ENCODE data around the gene TTC33.

The TTC33 gene

DNA sequence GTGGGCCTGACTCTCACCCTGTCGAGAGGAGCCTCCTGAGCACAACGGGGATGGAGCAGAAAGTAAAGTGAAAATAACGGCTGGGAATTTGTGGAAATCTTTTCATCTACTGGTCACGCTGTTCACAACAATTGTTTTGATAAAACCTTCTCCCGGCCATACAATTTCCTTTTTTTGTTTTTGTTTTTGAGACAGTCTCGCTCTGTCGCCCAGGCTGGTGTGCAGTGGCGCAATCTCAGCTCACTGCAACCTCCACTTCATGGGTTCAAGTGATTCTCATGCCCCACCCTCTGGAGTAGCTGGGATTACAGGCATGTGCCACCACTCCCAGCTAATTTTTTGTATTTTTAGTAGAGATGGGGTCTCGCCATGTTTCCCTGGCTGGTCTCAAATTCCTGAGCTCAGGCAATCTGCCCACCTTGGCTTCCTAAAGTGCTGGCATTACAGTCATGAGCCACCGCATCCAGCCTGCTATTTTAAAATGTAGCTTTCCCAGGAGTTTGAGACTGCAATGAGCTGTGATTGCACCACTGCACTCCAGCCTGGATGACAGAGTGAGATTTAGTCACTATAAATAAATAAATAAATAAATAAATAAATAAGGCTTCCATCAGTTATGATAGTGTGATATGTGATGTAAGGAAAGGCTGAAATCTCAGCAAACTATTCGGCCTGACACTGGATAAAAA lies 149.5 kb downstream of the TTC33 start:
- H3K27me3 ChIP-seq (ENCODE audit: low read length) = no peaks in the 10 kb centered on the region
- peak overlapping the region; percentile 62 for H2AFZ ChIP-seq (ENCODE audit: low read depth, low read length, severe bottlenecking)
- TF ChIP-seq, protein P1, sequence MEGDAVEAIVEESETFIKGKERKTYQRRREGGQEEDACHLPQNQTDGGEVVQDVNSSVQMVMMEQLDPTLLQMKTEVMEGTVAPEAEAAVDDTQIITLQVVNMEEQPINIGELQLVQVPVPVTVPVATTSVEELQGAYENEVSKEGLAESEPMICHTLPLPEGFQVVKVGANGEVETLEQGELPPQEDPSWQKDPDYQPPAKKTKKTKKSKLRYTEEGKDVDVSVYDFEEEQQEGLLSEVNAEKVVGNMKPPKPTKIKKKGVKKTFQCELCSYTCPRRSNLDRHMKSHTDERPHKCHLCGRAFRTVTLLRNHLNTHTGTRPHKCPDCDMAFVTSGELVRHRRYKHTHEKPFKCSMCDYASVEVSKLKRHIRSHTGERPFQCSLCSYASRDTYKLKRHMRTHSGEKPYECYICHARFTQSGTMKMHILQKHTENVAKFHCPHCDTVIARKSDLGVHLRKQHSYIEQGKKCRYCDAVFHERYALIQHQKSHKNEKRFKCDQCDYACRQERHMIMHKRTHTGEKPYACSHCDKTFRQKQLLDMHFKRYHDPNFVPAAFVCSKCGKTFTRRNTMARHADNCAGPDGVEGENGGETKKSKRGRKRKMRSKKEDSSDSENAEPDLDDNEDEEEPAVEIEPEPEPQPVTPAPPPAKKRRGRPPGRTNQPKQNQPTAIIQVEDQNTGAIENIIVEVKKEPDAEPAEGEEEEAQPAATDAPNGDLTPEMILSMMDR (IDR thresholded peaks at IDR 0.05; ENCODE audit: insufficient read depth, low read length, poor library complexity, severe bottlenecking) = no peak
- TF ChIP-seq EZH2phosphoT487 (conservative IDR thresholded peaks at IDR 0.05; ENCODE audit: low read length) = no peak
- H3K4me3 ChIP-seq (ENCODE audit: insufficient read depth, low read length, poor library complexity, severe bottlenecking) = peak overlapping the region; percentile 18
- H4K20me1 ChIP-seq (ENCODE audit: low read depth, low read length) = no peaks in the 10 kb centered on the region
- H3K4me2 ChIP-seq (ENCODE audit: low read depth, low read length, poor library complexity, severe bottlenecking) = peak overlapping the region; percentile 63
- peak overlapping the region; percentile 21 for H3K9ac ChIP-seq (ENCODE audit: low read length)
- H3K9me3 ChIP-seq (ENCODE audit: insufficient read depth, low read length) = no peaks in the 10 kb centered on the region
- H3K9me2 ChIP-seq (replicated peaks; ENCODE audit: insufficient read depth, low read length) = no peaks in the 10 kb centered on the region
- H3F3A ChIP-seq (ENCODE audit: insufficient read depth) = no peaks in the 10 kb centered on the region
- H3K79me2 ChIP-seq (ENCODE audit: insufficient read depth, low read length) = no peaks in the 10 kb centered on the region
- peak overlapping the region; percentile 44 for H3K27ac ChIP-seq (ENCODE audit: low read depth, low read length)
- no peaks in the 10 kb centered on the region for H3K36me3 ChIP-seq (ENCODE audit: low read length)

DNA sequence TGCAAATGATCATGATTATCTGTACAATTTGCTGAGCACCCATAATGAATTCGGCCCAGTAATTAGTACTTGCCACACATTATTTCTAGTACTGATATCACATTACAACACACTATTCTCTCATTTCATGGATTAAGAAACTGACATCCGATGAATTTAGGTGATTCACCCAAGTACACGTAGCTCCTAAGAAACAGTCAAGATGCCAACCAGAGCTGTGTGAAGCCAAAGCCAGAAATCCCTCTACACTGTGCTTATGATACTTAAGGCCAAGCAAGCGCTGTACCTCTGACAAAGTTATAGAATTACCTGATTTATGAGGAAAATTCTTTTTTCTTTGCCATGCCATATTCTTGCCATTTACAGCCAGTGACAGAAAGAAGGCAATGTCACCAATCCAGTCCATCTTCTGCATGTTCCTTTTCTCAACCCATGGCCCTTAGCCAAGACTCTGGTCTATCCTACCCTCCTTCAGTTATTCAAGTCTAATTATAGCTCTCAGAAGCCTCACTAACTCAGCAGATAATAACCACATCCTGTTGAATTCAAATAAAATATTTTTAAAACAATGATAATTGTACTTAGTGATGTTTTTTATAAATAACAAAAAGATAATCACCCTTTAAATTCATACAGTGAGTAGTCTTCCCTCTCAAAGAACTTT lies 150.3 kb downstream of the TTC33 start:
- Histone ChIP-seq H3K79me2 (ENCODE audit: insufficient read depth, low read length) (no peaks in the 10 kb centered on the region), H3K9me3 (ENCODE audit: insufficient read depth, low read length) (no peaks in the 10 kb centered on the region), H3K9me2 (replicated peaks; ENCODE audit: insufficient read depth, low read length) (no peaks in the 10 kb centered on the region), H3K4me3 (ENCODE audit: insufficient read depth, low read length, poor library complexity, severe bottlenecking) (peak overlapping the region; percentile 18), H3K4me2 (ENCODE audit: low read depth, low read length, poor library complexity, severe bottlenecking) (peak overlapping the region; percentile 63), H3K9ac (ENCODE audit: low read length) (peak overlapping the region; percentile 21), H3K27me3 (ENCODE audit: low read length) (no peaks in the 10 kb centered on the region), H3F3A (ENCODE audit: insufficient read depth) (no peaks in the 10 kb centered on the region), H4K20me1 (ENCODE audit: low read depth, low read length) (no peaks in the 10 kb centered on the region), H2AFZ (ENCODE audit: low read depth, low read length, severe bottlenecking) (peak overlapping the region; percentile 62), H3K36me3 (ENCODE audit: low read length) (no peaks in the 10 kb centered on the region), H3K27ac (ENCODE audit: low read depth, low read length) (peak overlapping the region; percentile 44)
- TF ChIP-seq, protein P1 (IDR thresholded peaks at IDR 0.05; ENCODE audit: insufficient read depth, low read length, poor library complexity, severe bottlenecking) = no peak
- TF ChIP-seq EZH2phosphoT487 (conservative IDR thresholded peaks at IDR 0.05; ENCODE audit: low read length) = no peak

DNA sequence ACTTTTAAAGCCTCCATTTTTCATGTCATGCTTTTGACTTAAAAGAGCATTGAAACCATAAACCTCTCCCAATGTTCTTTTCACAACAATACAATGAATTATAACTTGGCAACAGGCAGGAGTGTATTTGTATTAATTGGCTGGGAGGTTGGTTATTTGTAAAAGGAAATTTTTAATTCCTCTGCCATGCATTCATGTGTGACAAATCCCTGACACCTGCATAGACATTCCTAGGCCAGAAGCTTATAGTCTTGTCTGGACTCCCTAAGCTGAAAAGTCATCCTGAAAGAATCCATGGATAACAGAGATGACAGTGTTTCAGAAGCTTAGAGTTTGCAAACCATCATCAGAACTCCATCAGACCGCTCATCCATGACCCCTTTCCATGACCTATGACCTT lies 152.4 kb downstream of the TTC33 start:
- no peaks in the 10 kb centered on the region for H3K9me3 ChIP-seq (ENCODE audit: insufficient read depth, low read length)
- H3K9me2 ChIP-seq (replicated peaks; ENCODE audit: insufficient read depth, low read length) = no peaks in the 10 kb centered on the region
- H4K20me1 ChIP-seq (ENCODE audit: low read depth, low read length) = no peaks in the 10 kb centered on the region
- TF ChIP-seq, protein P1 (IDR thresholded peaks at IDR 0.05; ENCODE audit: insufficient read depth, low read length, poor library complexity, severe bottlenecking) = no peak
- TF ChIP-seq EZH2phosphoT487 (conservative IDR thresholded peaks at IDR 0.05; ENCODE audit: low read length) = no peak
- no peak overlapping the region for H3K27ac ChIP-seq (ENCODE audit: low read depth, low read length)
- no peak overlapping the region for H2AFZ ChIP-seq (ENCODE audit: low read depth, low read length, severe bottlenecking)
- no peak overlapping the region for H3K4me3 ChIP-seq (ENCODE audit: insufficient read depth, low read length, poor library complexity, severe bottlenecking)
- H3K79me2 ChIP-seq (ENCODE audit: insufficient read depth, low read length) = no peaks in the 10 kb centered on the region
- no peak overlapping the region for H3K9ac ChIP-seq (ENCODE audit: low read length)
- no peaks in the 10 kb centered on the region for H3K27me3 ChIP-seq (ENCODE audit: low read length)
- no peak overlapping the region for H3K4me2 ChIP-seq (ENCODE audit: low read depth, low read length, poor library complexity, severe bottlenecking)
- no peaks in the 10 kb centered on the region for H3K36me3 ChIP-seq (ENCODE audit: low read length)
- H3F3A ChIP-seq (ENCODE audit: insufficient read depth) = no peaks in the 10 kb centered on the region

Data from SU-DHL-6 (cell line).